AG10803 (cell line): Measurements from ENCODE around the gene ADGRG2.
A peak's percentile ranks its signal among the peaks of the same experiment; 100 is the strongest.

Source experiments
- DNase-seq: peaks from one replicate; pipeline ENCODE4 v3.0.0; 2010; ENCODE audit warnings: low read depth
- H3K4me3 ChIP-seq: 2 replicates; pipeline ENCODE4 v1.5.1; 2011; ENCODE audit warnings: mild to moderate bottlenecking, low read length, control low read depth
- CTCF ChIP-seq: conservative IDR thresholded peaks from 2 replicates; pipeline ENCODE4 v1.5.1; 2011; ENCODE audit warnings: mild to moderate bottlenecking, low read length, control low read depth, inconsistent platforms

Gene ADGRG2, protein sequence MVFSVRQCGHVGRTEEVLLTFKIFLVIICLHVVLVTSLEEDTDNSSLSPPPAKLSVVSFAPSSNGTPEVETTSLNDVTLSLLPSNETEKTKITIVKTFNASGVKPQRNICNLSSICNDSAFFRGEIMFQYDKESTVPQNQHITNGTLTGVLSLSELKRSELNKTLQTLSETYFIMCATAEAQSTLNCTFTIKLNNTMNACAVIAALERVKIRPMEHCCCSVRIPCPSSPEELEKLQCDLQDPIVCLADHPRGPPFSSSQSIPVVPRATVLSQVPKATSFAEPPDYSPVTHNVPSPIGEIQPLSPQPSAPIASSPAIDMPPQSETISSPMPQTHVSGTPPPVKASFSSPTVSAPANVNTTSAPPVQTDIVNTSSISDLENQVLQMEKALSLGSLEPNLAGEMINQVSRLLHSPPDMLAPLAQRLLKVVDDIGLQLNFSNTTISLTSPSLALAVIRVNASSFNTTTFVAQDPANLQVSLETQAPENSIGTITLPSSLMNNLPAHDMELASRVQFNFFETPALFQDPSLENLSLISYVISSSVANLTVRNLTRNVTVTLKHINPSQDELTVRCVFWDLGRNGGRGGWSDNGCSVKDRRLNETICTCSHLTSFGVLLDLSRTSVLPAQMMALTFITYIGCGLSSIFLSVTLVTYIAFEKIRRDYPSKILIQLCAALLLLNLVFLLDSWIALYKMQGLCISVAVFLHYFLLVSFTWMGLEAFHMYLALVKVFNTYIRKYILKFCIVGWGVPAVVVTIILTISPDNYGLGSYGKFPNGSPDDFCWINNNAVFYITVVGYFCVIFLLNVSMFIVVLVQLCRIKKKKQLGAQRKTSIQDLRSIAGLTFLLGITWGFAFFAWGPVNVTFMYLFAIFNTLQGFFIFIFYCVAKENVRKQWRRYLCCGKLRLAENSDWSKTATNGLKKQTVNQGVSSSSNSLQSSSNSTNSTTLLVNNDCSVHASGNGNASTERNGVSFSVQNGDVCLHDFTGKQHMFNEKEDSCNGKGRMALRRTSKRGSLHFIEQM

GRCh38 chrX:19121898-19122640 lies at the start of gene ADGRG2:
Gene ADGRG2, minus strand, starts transcription at chrX:19122468. Its CDS starts 53,634 bp downstream, at chrX:19068834.
- peak; percentile 5 for DNase-seq
- peak; percentile 16; the same call in 1 of the 2 replicates for TF ChIP-seq CTCF
- no peak within 1 kb of the TSS for H3K4me3 ChIP-seq

- H3K4me3 ChIP-seq: no peak overlapping the region
- no peak for TF ChIP-seq CTCF
- no peak for DNase-seq
Observed at GRCh38 chrX:19168609-19169008, 46.3 kb upstream of the ADGRG2 start.

- no peak for DNase-seq
- no peak overlapping the region for H3K4me3 ChIP-seq
- TF ChIP-seq CTCF: no peak
Observed at GRCh38 chrX:19162851-19163250, 40.6 kb upstream of the ADGRG2 start.

DNA sequence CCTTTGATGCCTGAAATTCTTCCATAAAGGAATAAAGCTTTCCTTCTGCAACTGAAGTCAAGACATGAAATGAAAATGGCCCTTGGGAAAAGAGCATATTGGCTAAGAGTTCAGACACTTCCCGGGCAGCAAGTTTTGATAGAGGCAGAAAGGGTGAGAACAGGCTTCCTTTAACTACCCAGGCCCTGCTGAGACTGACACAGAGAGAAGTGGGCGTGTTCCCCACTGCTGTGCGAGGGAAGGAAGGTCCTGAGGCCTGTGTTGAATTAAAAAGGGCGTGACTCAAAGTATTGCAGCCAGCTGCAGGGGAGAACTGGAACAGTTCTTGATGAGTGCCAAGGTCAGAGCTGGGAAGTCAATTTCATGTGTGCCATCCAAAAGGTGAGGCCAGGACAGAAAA lies 33.9 kb upstream of the ADGRG2 start:
- peak; percentile 5 for DNase-seq
- no peak for TF ChIP-seq CTCF

GRCh38 chrX:19152762-19153161 lies 30.5 kb upstream of the ADGRG2 start:
- H3K4me3 ChIP-seq: no peak overlapping the region
- DNase-seq: no peak
- no peak for TF ChIP-seq CTCF

More for the DNA sequence above, 33.9 kb upstream of the ADGRG2 start:
- no peak overlapping the region for H3K4me3 ChIP-seq

DNA sequence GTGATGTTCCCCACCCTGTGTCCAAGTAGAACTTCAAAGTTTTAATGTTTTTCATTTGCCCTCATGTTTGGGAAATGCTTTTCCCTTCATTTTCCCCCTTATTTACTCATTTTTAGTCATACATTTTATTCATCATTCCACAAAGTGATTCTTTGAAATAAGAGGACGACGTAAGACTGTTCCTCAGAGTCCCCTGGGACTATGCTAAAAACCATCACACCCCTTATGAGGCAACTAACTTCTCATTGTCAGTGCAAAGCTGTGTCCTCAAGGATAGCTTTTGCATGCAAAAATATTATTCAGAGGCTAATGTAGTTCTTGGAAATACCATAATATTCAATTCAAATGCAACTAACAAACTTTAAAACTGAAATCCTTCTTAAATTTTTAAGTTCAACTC lies 14.8 kb upstream of the ADGRG2 start:
- TF ChIP-seq CTCF: no peak
- no peak overlapping the region for H3K4me3 ChIP-seq
- DNase-seq: no peak
